ENCODE measurements around the gene SORCS2. TPM values are rescaled to one million over a fixed set of nuclear protein-coding genes. Genes with fewer than 3 reads are reported as not detected.

The SORCS2 gene
- total RNA-seq, 2 experiments from 2014 or later, result not detected

GRCh38 chr4:7421356-7422150 is 229.2 kb downstream of the SORCS2 start:
- no peak overlapping the region for H3K4me3 Mint-ChIP-seq

GRCh38 chr4:7422151-7422897 is 230.0 kb downstream of the SORCS2 start:
- H3K27me3 Mint-ChIP-seq, result no peaks in the 10 kb centered on the region

More at GRCh38 chr4:7421356-7422150, 229.2 kb downstream of the SORCS2 start:
- no peak for DNase-seq
- Mint-ChIP-seq H3K4me1 (no peaks in the 10 kb centered on the region), H3K27me3 (no peaks in the 10 kb centered on the region), H3K36me3 (no peaks in the 10 kb centered on the region), H3K27ac (no peak overlapping the region), H3K9me3 (peaks cover 4% of the 10 kb centered on the region)

GRCh38 chr4:7422898-7423180 is 230.5 kb downstream of the SORCS2 start:
- Mint-ChIP-seq H3K27ac (no peak overlapping the region), H3K9me3 (peaks cover 4% of the 10 kb centered on the region), H3K4me1 (no peaks in the 10 kb centered on the region), H3K27me3 (no peaks in the 10 kb centered on the region), H3K4me3 (no peak overlapping the region), H3K36me3 (no peaks in the 10 kb centered on the region)
- no peak for DNase-seq

More at GRCh38 chr4:7422151-7422897, 230.0 kb downstream of the SORCS2 start:
- Mint-ChIP-seq H3K27ac (no peak overlapping the region), H3K36me3 (no peaks in the 10 kb centered on the region), H3K4me3 (no peak overlapping the region), H3K9me3 (peaks cover 4% of the 10 kb centered on the region), H3K4me1 (no peaks in the 10 kb centered on the region)
- DNase-seq, result no peak

- Mint-ChIP-seq H3K4me1 (no peaks in the 10 kb centered on the region), H3K9me3 (peaks cover 4% of the 10 kb centered on the region), H3K36me3 (no peaks in the 10 kb centered on the region), H3K4me3 (no peak overlapping the region), H3K27me3 (no peaks in the 10 kb centered on the region), H3K27ac (no peak overlapping the region)
- DNase-seq, result no peak
Observed at GRCh38 chr4:7423391-7423790, 231.1 kb downstream of the SORCS2 start.

GRCh38 chr4:7423801-7424552 is 231.6 kb downstream of the SORCS2 start:
- Mint-ChIP-seq H3K27me3 (no peaks in the 10 kb centered on the region), H3K4me1 (no peaks in the 10 kb centered on the region), H3K27ac (no peak overlapping the region), H3K9me3 (peaks cover under 1% of the 10 kb centered on the region), H3K4me3 (no peak overlapping the region), H3K36me3 (no peaks in the 10 kb centered on the region)
- DNase-seq, result no peak

GRCh38 chr4:7424553-7425111 is 232.3 kb downstream of the SORCS2 start:
- no peaks in the 10 kb centered on the region for H3K4me1 Mint-ChIP-seq
- no peak overlapping the region for H3K27ac Mint-ChIP-seq
- no peaks in the 10 kb centered on the region for H3K27me3 Mint-ChIP-seq
- H3K36me3 Mint-ChIP-seq, result no peaks in the 10 kb centered on the region
- H3K4me3 Mint-ChIP-seq, result no peak overlapping the region
- no peaks in the 10 kb centered on the region for H3K9me3 Mint-ChIP-seq
- DNase-seq, result no peak

GRCh38 chr4:7425124-7425523 is 232.8 kb downstream of the SORCS2 start:
- H3K4me1 Mint-ChIP-seq, result no peaks in the 10 kb centered on the region
- DNase-seq, result no peak
- no peak overlapping the region for H3K4me3 Mint-ChIP-seq
- H3K27me3 Mint-ChIP-seq, result no peaks in the 10 kb centered on the region
- H3K36me3 Mint-ChIP-seq, result no peaks in the 10 kb centered on the region
- no peak overlapping the region for H3K27ac Mint-ChIP-seq
- H3K9me3 Mint-ChIP-seq, result no peaks in the 10 kb centered on the region

- Mint-ChIP-seq H3K9me3 (no peaks in the 10 kb centered on the region), H3K27me3 (no peaks in the 10 kb centered on the region), H3K27ac (no peak overlapping the region), H3K4me1 (no peaks in the 10 kb centered on the region), H3K4me3 (no peak overlapping the region), H3K36me3 (no peaks in the 10 kb centered on the region)
- DNase-seq, result no peak
Observed at GRCh38 chr4:7425591-7426468, 233.5 kb downstream of the SORCS2 start.

GRCh38 chr4:7426525-7427171 is 234.3 kb downstream of the SORCS2 start:
- DNase-seq, result no peak
- Mint-ChIP-seq H3K4me3 (no peak overlapping the region), H3K9me3 (no peaks in the 10 kb centered on the region), H3K27me3 (no peaks in the 10 kb centered on the region), H3K4me1 (no peaks in the 10 kb centered on the region), H3K36me3 (no peaks in the 10 kb centered on the region), H3K27ac (no peak overlapping the region)

- H3K9me3 Mint-ChIP-seq, result no peaks in the 10 kb centered on the region
- H3K36me3 Mint-ChIP-seq, result no peaks in the 10 kb centered on the region
- no peak overlapping the region for H3K27ac Mint-ChIP-seq
- H3K27me3 Mint-ChIP-seq, result no peaks in the 10 kb centered on the region
- no peak overlapping the region for H3K4me3 Mint-ChIP-seq
- DNase-seq, result no peak
- no peaks in the 10 kb centered on the region for H3K4me1 Mint-ChIP-seq
Observed at GRCh38 chr4:7427361-7427760, 235.0 kb downstream of the SORCS2 start.

- Mint-ChIP-seq H3K27me3 (no peaks in the 10 kb centered on the region), H3K4me1 (no peaks in the 10 kb centered on the region), H3K9me3 (no peaks in the 10 kb centered on the region), H3K36me3 (no peaks in the 10 kb centered on the region), H3K27ac (no peak overlapping the region), H3K4me3 (no peak overlapping the region)
- DNase-seq, result no peak
Observed at GRCh38 chr4:7427831-7428260, 235.5 kb downstream of the SORCS2 start.

GRCh38 chr4:7428261-7429068 is 236.1 kb downstream of the SORCS2 start:
- Mint-ChIP-seq H3K27me3 (no peaks in the 10 kb centered on the region), H3K4me1 (no peaks in the 10 kb centered on the region), H3K27ac (no peak overlapping the region), H3K36me3 (no peaks in the 10 kb centered on the region), H3K9me3 (no peaks in the 10 kb centered on the region), H3K4me3 (no peak overlapping the region)
- DNase-seq, result no peak

GRCh38 chr4:7429069-7429416 is 236.7 kb downstream of the SORCS2 start:
- no peaks in the 10 kb centered on the region for H3K27me3 Mint-ChIP-seq
- no peaks in the 10 kb centered on the region for H3K4me1 Mint-ChIP-seq
- no peak overlapping the region for H3K4me3 Mint-ChIP-seq
- H3K27ac Mint-ChIP-seq, result no peak overlapping the region
- no peaks in the 10 kb centered on the region for H3K36me3 Mint-ChIP-seq
- H3K9me3 Mint-ChIP-seq, result no peaks in the 10 kb centered on the region
- no peak for DNase-seq

Data from activated naive CD8-positive, alpha-beta T cell treated with anti-CD3 and anti-CD28 coated beads for 36 hours (primary cell).